Skin of body (tissue), 2 donors: Measurements from ENCODE around the gene ASIC3. TPM values are rescaled to one million over a fixed set of nuclear protein-coding genes. Genes with fewer than 3 reads are reported as not detected.
A peak's percentile ranks its signal among the peaks of the same experiment; 100 is the strongest.
"Not testable (repeated sequence)": the region's sequence is repeated elsewhere in the genome, so short reads cannot be mapped to it uniquely, and the experiment has no call there.

Experiments used
- DNase-seq: peaks from one replicate; lab custom pipeline; 2025; lab: John Stamatoyannopoulos, UW
- total RNA-seq: library from RNA; depleted of rRNA; stranded (reverse); fragments of >200 nt; gene quantifications from one replicate; pipeline ENCODE4 v1.2.3, GENCODE V29; 2014

Gene ASIC3
- total RNA-seq, 1 donor from 2014 or later, result 0.39 TPM

DNA sequence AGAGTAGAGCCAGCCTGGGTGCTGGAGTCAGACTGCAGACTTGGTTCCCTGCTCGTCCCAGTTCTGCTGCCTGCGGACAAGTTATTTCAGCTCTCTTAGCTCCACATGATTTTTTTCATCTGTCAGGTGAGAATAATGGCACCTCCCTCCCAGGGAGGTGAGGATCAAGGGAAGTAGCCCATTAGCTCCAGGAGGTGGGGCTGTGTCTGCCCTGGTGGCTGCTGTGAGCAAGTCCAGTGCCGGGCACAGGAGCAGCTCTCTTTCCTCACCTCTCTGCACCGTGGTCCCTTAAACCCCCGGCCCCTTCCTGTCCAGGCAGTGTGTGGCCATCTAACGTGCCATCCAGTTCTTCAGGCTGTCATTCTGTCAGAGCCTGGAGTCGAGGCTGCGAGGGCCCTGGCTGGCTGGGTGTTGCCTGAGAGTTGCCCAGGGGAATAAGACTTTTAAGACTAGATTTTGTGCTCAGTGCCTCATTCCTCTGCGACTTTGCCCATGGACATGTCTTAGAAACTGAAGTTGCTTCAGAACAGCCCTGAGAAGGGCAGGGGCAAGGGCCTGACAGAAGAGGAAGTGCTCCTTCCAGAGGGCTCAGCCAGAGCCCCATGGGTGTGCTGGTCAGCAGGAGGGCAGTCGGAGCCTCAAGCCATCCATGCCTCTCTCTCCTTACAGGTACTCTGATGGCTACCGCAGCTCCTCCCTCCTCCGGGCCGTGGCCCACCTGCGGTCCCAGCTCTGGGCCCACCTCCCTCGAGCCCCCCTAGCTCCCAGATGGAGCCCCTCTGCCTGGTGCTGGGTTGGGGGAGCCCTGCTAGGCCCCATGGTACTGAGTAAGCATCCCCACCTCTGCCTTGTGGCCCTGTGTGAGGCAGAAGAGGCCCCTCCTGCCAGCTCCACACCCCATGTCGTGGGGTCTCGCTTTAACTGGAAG lies 15.1 kb upstream of the ASIC3 start:
- DNase-seq, result no peak

DNA sequence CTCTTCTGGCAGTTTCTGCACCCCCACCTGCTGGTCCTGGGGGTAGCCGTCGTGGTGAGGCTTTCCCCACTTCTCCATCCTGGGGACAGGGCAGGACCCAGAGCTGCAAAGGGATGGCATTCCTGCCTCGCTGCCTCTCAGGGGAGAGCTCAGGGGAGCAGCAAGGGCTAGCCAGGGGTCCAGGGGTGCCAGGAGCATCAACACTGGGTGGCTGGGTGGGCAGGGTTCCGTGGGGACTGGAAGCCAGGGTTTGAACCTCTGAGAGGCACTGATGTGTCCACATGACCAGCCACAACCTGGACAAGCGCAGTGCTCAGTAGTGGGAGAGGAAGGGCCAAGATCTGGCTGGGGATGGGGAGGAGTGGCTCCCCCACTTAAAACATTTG lies 14.5 kb upstream of the ASIC3 start:
- DNase-seq, result no peak

DNA sequence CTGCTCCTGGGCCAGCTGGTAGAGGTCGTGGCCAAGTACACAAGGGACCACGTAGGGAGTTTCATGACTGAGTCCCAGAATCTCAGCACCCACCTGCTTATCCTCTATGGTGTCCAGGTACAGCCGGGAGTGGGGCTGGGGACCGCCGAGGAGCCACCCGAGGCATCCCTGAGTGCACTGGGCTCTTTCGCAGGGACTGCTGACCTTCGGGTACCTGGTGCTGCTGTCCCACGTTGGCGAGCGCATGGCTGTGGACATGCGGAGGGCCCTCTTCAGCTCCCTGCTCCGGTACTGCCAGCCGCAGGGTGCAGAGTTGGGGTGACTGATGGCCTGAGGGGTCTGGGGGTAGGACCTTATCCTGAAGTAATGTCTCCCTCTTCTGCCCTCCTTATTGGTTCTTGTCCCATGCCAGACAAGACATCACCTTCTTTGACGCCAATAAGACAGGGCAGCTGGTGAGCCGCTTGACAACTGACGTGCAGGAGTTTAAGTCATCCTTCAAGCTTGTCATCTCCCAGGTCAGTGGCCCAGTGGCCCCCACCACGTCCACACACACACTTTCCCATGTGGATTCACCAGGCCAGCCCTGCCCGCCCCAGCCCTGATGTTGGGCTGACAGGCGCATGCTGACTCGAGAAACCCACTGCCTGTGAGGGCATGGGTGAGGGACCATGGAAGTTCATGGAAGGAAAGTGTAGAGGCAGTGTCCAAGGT lies 13.9 kb upstream of the ASIC3 start:
- DNase-seq, result no peak

DNA sequence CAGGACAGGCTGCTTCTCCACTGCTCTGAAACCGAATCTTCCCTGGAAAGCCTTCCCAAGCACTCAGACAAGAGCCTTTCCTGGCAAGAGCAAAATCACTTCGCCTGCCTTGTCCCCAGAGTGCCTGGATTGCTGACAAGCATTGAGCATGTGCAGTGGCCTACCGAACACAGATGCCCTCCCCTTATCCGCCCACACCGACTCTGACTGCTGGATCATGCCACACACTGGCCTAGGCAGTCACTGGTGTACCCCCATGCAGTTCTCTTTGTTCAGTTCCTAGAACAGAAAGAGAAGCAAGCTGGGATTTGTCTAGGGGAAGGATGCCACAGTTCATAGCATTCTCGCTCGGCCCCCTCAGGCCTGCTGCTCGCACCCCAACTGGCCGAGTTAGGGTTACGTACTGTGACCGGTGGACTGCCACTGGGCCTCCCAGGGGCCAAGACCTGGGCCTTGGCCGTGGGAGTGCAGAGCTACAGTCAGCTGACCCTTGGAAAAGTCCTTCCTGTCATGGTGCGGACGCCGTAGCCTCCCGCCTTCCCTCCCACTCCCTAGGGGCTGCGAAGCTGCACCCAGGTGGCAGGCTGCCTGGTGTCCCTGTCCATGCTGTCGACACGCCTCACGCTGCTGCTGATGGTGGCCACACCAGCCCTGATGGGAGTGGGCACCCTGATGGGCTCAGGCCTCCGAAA lies 13.2 kb upstream of the ASIC3 start:
- DNase-seq, result no peak

DNA sequence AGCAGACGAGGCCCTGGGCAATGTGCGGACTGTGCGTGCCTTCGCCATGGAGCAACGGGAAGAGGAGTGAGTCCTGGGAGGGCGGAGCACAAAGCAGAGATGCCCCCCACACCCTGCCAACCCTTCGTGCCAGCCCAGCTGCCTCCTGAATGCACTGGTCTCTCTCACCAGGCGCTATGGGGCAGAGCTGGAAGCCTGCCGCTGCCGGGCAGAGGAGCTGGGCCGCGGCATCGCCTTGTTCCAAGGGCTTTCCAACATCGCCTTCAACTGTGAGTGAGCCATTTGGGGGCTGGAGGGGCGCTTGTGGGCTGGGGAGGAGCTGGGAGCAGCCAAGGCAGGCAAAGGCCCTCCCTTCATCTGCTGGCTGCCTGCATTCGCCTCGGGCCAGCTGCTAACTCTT lies 12.4 kb upstream of the ASIC3 start:
- DNase-seq, result no peak

DNA sequence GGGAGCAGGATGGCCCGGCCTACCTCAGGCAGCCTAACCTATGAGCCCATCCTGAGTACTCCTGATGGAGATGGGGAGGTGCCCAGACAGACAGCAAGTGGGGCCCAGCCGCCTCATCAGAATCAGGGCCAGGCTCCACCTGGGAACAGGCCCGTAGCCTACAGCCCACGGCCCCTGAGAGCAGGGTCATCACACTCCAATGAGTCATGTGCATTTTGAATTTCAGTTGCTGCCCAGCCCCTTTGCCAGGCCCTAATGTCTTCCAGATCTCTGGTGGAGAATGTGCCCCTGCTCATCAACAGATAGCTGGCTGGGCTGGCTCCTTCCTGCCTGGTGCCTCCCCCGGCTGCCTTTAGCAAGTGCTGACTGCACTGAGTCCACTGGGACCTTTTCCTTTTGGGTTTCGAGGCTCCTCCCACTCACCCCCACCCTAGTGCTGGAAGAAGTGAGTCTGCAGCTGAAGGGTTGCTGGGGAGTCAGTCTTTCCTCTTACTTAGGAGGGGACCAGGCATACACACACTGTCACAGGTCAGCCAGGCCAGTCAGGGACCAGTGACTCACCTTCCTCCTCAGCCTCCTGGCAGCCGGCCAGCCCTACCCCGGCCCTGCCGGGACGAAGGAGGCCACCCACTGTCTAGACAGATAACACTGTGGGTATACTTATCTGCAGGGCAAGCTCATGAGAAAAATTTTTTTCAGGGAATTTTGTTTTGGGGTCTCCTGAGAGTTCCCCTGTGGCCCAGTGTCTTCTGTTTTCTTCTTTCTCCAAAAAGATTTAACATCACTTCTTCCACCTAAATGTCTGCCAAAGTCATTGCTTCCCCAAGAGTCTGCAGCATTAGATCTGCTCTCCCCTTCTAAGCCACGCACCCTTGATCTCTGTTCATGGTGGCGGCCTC lies 9.1 kb upstream of the ASIC3 start:
- DNase-seq, result no peak

DNA sequence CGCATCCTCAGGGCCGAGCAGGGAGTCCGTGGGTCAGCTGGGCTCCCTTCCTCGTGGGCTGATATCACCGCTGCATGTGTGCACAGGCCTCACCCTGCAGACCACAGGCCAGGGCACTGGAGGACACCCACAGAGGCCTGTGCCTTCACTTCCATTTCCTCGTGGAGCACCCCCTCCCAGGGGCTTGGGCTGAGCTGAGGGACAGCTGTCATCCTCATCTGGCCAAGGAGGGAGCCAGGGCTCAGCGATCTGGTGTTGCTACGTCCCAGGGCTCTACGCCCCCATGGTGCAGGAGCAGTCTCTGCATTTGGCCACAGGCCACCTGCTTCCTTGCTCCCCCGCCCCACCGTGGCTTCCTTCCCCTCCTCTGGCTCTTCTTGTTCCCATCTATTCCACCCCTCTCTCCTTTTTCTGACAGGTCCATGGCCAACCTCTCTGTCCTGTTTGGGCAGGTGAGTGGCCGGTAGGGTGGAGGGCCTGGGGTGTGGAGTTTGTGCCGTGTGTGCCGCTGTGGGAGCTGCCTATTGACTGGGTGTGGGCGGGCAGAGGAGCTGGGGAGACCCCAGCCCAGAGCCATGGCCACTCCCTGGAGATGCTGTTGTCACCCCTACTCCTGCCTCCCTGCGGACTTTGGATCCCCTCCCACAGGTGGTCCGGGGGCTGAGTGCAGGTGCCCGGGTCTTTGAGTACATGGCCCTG lies 8.3 kb upstream of the ASIC3 start:
- DNase-seq, result no peak

DNA sequence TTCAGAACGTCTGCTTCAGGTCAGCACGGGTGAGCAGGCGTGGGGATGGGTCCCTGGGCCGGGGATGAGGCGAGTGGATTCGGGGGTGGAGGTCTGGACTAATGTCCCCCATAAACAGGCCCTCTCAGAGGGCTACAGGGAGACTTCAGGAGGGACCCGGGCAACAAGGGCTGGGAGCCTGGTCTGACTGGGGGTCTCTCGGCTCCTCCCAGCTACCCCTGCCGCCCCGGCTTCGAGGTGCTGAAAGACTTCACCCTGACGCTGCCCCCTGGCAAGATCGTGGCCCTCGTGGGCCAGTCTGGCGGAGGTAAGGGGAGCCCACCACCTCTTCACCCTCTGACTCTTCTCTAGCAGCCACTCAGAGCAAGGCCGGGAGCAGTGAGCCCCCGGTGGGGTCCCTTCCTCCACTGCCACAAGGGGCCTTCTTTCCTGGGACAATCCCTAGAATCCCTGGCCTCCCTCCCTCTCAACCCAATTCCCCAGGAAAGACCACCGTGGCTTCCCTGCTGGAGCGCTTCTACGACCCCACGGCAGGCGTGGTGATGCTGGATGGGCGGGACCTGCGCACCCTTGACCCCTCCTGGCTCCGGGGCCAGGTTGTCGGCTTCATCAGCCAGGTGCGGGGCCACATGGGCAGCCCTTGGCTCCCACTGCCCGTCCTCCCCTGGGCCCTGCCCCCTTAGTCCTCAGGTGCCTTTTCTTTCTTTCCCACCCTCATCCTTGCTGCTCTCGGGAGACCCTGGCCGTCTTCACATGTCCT lies 7.5 kb upstream of the ASIC3 start:
- DNase-seq, result no peak

DNA sequence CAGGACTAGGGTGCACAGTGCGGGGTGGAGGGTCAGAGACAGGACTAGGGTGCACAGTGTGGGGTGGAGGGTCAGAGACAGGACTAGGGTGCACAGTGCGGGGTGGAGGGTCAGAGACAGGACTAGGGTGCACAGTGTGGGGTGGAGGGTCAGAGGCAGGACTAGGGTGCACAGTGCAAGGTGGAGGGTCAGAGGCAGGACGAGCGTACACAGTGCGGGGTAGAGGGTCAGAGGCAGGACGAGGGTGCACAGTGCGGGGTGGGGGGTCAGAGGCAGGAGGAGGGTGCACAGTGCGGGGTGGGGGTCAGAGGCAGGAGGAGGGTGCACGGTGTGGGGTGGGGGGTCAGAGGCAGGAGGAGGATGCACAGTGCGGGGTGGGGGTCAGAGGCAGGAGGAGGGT lies 4.9 kb upstream of the ASIC3 start:
- DNase-seq, result not testable (repeated sequence)

DNA sequence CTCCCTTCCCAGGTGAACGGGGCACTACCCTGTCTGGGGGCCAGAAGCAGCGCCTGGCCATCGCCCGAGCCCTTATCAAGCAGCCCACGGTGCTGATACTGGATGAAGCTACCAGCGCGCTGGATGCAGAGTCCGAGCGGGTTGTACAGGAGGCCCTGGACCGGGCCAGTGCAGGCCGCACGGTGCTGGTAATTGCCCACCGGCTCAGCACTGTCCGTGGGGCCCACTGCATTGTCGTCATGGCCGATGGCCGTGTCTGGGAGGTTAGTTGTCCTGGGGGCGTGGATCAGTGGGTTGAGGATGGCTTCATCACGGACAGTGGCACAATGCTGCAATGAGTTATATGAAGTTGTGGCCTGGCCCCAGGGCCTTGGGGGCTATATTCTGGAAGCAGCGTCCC lies 4.4 kb upstream of the ASIC3 start:
- no peak for DNase-seq

DNA sequence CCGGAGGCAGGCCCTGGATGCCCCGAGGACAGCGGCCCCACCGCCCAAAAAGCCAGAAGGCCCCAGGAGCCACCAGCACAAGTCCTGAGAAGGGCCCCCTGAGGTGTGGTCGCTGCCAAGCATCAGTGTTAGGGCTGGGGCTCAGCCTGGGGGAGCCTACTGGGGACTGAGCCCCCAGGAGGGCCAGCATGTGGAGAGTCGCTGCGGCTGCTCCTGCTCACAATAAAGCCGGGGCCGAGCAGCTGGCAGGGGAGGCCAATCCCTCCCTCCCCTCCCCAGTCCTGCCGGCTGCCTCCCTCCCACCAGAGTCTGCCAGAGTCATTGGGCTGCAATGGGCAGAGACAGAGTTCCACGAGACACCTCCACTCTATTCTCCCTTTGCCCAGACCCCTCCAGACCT lies 3.1 kb upstream of the ASIC3 start:
- no peak for DNase-seq

DNA sequence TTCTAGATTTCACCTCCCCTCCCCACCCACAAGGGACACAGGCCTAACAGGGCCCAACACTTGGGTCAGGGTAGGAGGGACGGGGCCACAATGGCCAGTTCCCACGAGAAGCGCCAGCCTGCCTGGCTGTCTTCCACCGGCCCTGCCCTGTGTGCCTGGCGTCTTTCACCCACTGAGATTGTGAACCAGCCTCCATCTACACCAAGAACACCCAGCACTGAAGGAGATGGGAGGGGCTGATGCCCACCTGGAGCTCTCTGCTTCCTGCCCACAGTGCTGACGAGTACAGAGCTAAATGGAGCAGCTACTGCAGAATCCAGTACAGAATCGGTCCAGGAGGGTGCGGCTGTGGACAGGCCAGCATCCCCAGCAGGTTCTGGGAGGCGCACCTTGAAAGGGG lies 2.4 kb upstream of the ASIC3 start:
- no peak for DNase-seq

DNA sequence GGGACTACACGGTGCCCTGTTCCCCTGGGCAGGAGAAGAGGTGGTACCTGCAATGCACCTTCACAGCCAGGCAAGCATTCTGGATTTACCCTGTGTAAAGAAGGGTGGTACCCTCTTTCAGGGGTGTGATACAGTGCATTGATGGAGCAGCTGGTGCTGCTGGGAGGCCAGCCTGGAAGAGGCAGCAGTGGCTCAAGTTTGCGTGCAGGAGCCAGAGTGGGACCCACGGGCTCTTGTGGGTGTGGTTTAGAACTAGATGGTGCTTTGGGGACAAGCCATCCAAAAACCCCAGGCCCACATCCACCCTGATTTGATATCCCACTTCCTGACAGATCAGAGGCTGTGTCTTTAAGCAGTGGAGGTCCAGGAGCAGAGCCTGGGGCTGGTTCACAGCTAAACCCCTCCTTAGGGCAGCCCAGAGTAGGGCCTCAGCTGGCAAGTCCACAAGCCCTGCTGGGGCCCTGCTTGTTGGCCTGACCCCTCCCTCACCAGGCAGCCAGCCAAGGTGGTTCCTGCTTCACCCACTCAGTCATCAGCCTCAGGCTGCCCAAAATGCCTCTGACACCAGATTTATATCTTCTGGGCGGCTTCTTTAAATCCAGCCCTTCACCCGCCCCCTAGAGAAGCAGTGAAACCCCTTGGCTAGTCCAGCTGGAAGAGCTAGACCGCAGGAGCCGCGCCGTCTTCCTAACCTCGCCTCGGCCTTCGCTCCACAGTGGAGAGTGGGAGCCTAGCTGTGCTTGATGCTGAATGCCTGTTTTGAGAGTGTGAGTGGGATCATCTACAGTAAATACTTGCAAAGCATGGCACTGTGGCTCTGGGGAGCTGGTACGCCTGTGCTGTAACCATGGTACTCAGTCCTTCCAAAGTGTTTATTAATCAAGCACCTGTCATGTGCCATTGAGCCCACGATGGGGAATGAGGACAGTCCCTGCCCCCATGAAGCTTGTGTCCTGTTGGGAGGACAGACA lies 1.4 kb upstream of the ASIC3 start:
- no peak for DNase-seq

DNA sequence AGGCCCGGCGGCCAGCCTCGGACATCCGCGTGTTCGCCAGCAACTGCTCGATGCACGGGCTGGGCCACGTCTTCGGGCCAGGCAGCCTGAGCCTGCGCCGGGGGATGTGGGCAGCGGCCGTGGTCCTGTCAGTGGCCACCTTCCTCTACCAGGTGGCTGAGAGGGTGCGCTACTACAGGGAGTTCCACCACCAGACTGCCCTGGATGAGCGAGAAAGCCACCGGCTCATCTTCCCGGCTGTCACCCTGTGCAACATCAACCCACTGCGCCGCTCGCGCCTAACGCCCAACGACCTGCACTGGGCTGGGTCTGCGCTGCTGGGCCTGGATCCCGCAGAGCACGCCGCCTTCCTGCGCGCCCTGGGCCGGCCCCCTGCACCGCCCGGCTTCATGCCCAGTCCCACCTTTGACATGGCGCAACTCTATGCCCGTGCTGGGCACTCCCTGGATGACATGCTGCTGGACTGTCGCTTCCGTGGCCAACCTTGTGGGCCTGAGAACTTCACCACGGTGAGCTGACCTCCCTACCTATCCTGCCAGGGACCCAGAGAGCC lies 656 bp downstream of the ASIC3 start:
- no peak for DNase-seq

DNA sequence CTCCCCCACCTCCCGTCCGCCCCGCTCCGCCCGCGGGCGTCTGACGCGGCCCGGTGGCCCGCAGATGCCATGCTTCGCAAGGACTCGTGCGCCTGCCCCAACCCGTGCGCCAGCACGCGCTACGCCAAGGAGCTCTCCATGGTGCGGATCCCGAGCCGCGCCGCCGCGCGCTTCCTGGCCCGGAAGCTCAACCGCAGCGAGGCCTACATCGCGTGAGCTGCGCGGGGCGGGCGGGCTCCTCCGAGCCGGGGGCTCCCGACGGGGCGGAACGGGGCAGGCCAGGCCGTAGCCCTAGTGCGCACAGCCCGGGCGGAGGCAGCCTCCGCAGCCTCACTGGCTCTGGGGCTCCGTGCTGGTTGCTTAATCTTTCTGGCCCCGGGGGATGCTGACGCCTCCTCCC lies 2.8 kb downstream of the ASIC3 start:
- DNase-seq, result peak; percentile 69

DNA sequence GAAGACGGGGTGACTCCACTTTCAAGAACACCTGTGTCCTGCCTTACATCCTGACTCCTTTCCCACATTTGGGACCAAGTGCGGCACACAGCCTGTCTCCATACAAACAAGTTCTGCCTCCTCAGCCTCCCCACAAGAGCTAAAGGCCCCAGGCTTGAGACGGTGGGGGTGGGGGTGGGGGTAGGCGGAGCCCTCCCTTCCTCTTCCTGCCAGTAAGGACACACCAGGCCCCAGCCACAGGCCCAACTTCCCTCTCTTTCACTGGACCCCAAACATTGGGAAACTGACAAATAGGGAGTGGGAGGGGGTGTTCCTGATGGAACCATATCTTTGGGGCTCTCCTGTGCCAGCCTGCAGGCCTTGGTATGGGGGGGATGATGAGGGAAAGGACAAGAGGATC lies 4.8 kb downstream of the ASIC3 start:
- no peak for DNase-seq

DNA sequence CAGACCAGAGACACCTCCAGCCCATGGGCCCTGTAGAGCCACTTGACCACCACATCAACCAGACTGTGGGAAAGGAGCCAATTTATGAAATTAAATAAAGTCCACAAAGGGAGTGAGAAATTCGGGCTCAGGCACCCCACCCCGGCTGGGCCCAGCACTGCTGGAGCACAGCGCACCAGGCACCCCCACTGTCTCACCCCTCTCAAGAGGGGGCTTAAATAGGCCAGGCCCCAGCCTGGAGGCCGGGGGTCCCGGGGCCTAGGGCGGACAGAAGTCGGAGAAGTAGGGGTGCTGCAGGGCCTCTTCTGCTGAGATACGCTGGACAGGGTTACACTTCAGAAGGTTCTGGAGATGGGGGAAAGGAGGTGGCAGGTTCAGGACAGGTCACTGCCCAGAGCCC lies 5.4 kb downstream of the ASIC3 start:
- no peak for DNase-seq

DNA sequence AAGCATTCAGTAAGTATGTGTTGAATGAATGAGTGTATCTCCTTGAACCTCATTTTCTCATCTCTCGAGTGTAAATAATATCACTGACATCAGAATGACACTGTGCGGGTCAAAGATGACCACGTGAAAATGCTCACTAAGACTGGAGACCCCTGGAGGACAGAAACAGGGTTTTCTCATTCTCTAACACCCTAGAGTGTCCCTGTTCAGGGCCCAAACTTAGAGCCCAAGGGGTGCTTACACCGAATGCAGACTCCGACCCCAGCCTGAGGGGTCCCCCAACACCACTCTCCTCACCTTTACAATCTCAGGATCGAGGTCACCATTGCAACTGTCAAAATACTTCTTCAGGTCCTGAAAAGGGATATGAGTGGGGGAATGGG lies 7.9 kb downstream of the ASIC3 start:
- no peak for DNase-seq
